Tibial nerve (tissue), 4 donors: ENCODE measurements around the gene MAZ. TPM values are rescaled to one million over a fixed set of nuclear protein-coding genes. Genes with fewer than 3 reads are reported as not detected.

ENCODE experiments used
- DNase-seq, 2 donors: peaks; one replicate each; pipeline ENCODE4 v3.0.0-alpha.2; 2019; ENCODE audit warnings: low spot score in 2 of 2
- H3K27ac ChIP-seq, 4 donors: fragments of 200-600 bp; sonication (generic) in 3 of 4; one replicate each; pipeline ENCODE4 v1.5.1; 2017 to 2019; ENCODE audit warnings: mild to moderate bottlenecking in 1 of 4
- H3K27me3 ChIP-seq, 2 donors: fragments of 200-600 bp; sonication (generic) in 1 of 2; one replicate each; pipeline versions ENCODE4 v1.5.1 to v1.6.0; 2017 to 2019
- H3K36me3 ChIP-seq, 3 donors: fragments of 200-600 bp; sonication (generic); one replicate each; pipeline ENCODE4 v1.5.1; 2018 to 2019
- H3K4me1 ChIP-seq, 4 donors: fragments of 200-600 bp; sonication (generic) in 3 of 4; one replicate each; pipeline ENCODE4 v1.5.1; 2017 to 2019
- H3K4me3 ChIP-seq, 4 donors: fragments of 200-600 bp; sonication (generic) in 3 of 4; one replicate each; pipeline ENCODE4 v1.5.1; 2017 to 2019; ENCODE audit warnings: mild to moderate bottlenecking in 1 of 4, moderate library complexity in 1 of 4
- H3K9me3 ChIP-seq, 4 donors: fragments of 200-600 bp; sonication (generic) in 3 of 4; one replicate each; pipeline ENCODE4 v1.5.1; 2017 to 2019
- EP300 ChIP-seq, 2 donors: sonication (generic); formaldehyde crosslinking; IDR thresholded peaks; one replicate each; pipeline ENCODE4 v1.6.1; 2017; ENCODE audit warnings: antibody characterized with exemption in 2 of 2, mild to moderate bottlenecking in 1 of 2
- POLR2A ChIP-seq, 2 donors: fragments of 450-650 bp; IDR thresholded peaks; one replicate each; pipeline ENCODE4 v1.6.1; 2017; ENCODE audit warnings: antibody characterized with exemption in 2 of 2, mild to moderate bottlenecking in 2 of 2, moderate library complexity in 2 of 2
- WGBS, 2 donors: methylation state at CpG; one replicate each; pipeline ENCODE4 v1.1.5; 2018; 5-methylcytosine and 5-hydroxymethylcytosine counted together
- total RNA-seq, 4 donors: library from RNA; depleted of rRNA; stranded (reverse); fragments of >200 nt; gene quantifications; one replicate each; pipeline ENCODE4 v1.1.0, GENCODE V29; 2016
- TF ChIP-seq, protein P1 (sequence below), 5 experiments: fragments of 200-600 bp in 3 of 5; fragments of 450-650 bp in 2 of 5; sonication (generic) in 3 of 5; IDR thresholded peaks; one replicate each; pipeline ENCODE4 v1.5.1; 2016 to 2019; ENCODE audit warnings: antibody characterized with exemption in 5 of 5, mild to moderate bottlenecking in 3 of 5, moderate library complexity in 2 of 5

MAZ gene
- total RNA-seq, 4 donors from 2014 or later = 40.0 to 75.9 (median 62.0) TPM

- TF ChIP-seq POLR2A (IDR thresholded peaks at IDR 0.05) = no peak
- no peak for TF ChIP-seq EP300 (IDR thresholded peaks at IDR 0.05)
- peaks cover 0 to 23% (median 0%) of the 10 kb centered on the region in 3 donors for H3K36me3 ChIP-seq
- H3K4me1 ChIP-seq = peaks cover 0 to 79% (median 62%) of the 10 kb centered on the region in 4 donors
- no peaks in the 10 kb centered on the region for H3K9me3 ChIP-seq
- H3K27ac ChIP-seq = peak overlapping the region; percentile 93 to 99 (median 96)
- WGBS, 2 donors = 4 to 5% methylated on average over 39 of the region's 39 CpGs
- DNase-seq = no peak
- no peaks in the 10 kb centered on the region for H3K27me3 ChIP-seq
- peak overlapping the region; percentile 47 to 78 (median 68) for H3K4me3 ChIP-seq
Observed at GRCh38 chr16:29815032-29815721, 8.8 kb downstream of the MAZ start.

DNA sequence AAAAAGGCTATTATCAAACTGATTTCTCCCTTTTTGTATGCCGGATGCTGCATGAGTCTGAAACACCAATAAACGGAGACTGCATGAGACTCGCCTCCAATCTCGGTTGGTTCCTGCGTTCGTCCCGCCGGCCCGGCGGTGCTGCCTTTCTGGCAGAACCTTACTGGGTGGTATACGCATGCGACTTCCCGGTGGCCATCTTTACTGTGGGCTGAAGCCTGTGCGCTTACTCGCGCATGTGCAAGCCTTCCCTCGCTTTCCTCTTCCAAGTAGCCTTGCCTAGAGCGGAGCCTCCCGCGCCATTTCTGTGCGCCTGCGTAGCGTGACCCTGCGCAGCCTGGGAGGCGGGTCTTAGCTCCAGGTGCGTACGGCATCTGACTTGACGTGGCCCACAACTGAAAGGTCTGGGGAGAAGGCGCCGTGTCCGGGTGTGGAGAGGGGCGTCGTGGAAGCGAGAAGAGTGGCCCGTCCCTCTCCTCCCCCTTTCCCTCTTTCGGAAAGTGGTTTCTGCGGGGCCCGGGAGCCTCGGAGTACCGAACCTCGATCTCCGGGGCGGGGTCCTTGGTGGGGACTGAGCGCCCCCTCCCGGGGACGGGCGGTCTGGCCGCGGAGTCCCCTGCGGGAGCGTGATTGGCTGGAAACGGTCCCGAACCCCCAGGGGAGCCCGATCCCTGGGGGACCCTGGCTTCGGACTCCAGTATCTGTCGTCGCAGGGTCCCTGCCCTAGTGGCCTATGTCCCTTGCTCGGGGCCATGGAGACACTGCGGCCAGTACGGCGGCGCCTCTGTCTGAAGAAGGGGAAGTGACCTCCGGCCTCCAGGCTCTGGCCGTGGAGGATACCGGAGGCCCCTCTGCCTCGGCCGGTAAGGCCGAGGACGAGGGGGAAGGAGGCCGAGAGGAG is 9.7 kb downstream of the MAZ start, which contains the start of gene PAGR1:
TSS of gene PAGR1 (plus strand) at position 360 of the 901 bp plus-strand sequence. CDS start at position 734, 374 bp downstream.
- Histone ChIP-seq H3K4me1 (peaks cover 0 to 73% (median 54%) of the 10 kb centered on the region in 4 donors), H3K9me3 (no peaks in the 10 kb centered on the region), H3K4me3 (peak within 1 kb of the TSS; percentile 66 to 78 (median 72)), H3K27ac (peak within 1 kb of the TSS; percentile 93 to 99 (median 96)), H3K27me3 (no peaks in the 10 kb centered on the region), H3K36me3 (peaks cover 0 to 23% (median 0%) of the 10 kb centered on the region in 3 donors)
- DNase-seq = peak; percentile 95 to 97
- 0% methylated on average over 58 to 64 of the region's 70 CpGs for WGBS, 2 donors
- TF ChIP-seq, protein P1, sequence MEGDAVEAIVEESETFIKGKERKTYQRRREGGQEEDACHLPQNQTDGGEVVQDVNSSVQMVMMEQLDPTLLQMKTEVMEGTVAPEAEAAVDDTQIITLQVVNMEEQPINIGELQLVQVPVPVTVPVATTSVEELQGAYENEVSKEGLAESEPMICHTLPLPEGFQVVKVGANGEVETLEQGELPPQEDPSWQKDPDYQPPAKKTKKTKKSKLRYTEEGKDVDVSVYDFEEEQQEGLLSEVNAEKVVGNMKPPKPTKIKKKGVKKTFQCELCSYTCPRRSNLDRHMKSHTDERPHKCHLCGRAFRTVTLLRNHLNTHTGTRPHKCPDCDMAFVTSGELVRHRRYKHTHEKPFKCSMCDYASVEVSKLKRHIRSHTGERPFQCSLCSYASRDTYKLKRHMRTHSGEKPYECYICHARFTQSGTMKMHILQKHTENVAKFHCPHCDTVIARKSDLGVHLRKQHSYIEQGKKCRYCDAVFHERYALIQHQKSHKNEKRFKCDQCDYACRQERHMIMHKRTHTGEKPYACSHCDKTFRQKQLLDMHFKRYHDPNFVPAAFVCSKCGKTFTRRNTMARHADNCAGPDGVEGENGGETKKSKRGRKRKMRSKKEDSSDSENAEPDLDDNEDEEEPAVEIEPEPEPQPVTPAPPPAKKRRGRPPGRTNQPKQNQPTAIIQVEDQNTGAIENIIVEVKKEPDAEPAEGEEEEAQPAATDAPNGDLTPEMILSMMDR (IDR thresholded peaks at IDR 0.05) = peak; percentile 83 to 95 (median 93)
- TF ChIP-seq EP300 (IDR thresholded peaks at IDR 0.05) = peak; percentile 72 to 97
- peak; percentile 53 to 87 for TF ChIP-seq POLR2A (IDR thresholded peaks at IDR 0.05)

- WGBS, 2 donors = 4 to 8% methylated on average over 30 to 37 of the region's 37 CpGs
- H3K27ac ChIP-seq = peak overlapping the region; percentile 93 to 99 (median 96)
- no peaks in the 10 kb centered on the region for H3K9me3 ChIP-seq
- peaks cover 0 to 23% (median 0%) of the 10 kb centered on the region in 3 donors for H3K36me3 ChIP-seq
- H3K4me3 ChIP-seq = peak overlapping the region; percentile 66 to 78 (median 72)
- TF ChIP-seq POLR2A (IDR thresholded peaks at IDR 0.05) = no peak
- TF ChIP-seq, protein P1 (IDR thresholded peaks at IDR 0.05) = peak in 1 of 5 experiments; percentile 5
- H3K4me1 ChIP-seq = peaks cover 0 to 79% (median 61%) of the 10 kb centered on the region in 4 donors
- no peaks in the 10 kb centered on the region for H3K27me3 ChIP-seq
- peak in 1 of 2 donors; percentile 41 for DNase-seq
Observed at GRCh38 chr16:29816694-29817441, 10.5 kb downstream of the MAZ start.

GRCh38 chr16:29818082-29818481 is 11.8 kb downstream of the MAZ start:
- H3K9me3 ChIP-seq = no peaks in the 10 kb centered on the region
- peaks cover 0 to 78% (median 60%) of the 10 kb centered on the region in 4 donors for H3K4me1 ChIP-seq
- TF ChIP-seq, protein P1 (IDR thresholded peaks at IDR 0.05) = no peak
- TF ChIP-seq EP300 (IDR thresholded peaks at IDR 0.05) = no peak
- no peak for TF ChIP-seq POLR2A (IDR thresholded peaks at IDR 0.05)
- WGBS, 2 donors = 91 to 92% methylated on average over 4 of the region's 4 CpGs
- H3K27me3 ChIP-seq = no peaks in the 10 kb centered on the region
- no peak for DNase-seq
- no peak overlapping the region for H3K4me3 ChIP-seq
- peak overlapping the region in 2 of 4 donors; percentile 1 to 99 for H3K27ac ChIP-seq
- peaks cover 0 to 23% (median 0%) of the 10 kb centered on the region in 3 donors for H3K36me3 ChIP-seq

- Histone ChIP-seq H3K4me1 (peaks cover 0 to 76% (median 59%) of the 10 kb centered on the region in 4 donors), H3K36me3 (peaks cover 0 to 23% (median 0%) of the 10 kb centered on the region in 3 donors), H3K9me3 (no peaks in the 10 kb centered on the region), H3K4me3 (no peak overlapping the region), H3K27ac (peak overlapping the region in 3 of 4 donors; percentile 81 to 91 (median 90)), H3K27me3 (no peaks in the 10 kb centered on the region)
- 70 to 80% methylated on average over 15 of the region's 15 CpGs for WGBS, 2 donors
- no peak for DNase-seq
- no peak for TF ChIP-seq EP300 (IDR thresholded peaks at IDR 0.05)
Observed at GRCh38 chr16:29819506-29819905, 13.2 kb downstream of the MAZ start.
